ENCODE data around the gene RELN.

The RELN gene

DNA sequence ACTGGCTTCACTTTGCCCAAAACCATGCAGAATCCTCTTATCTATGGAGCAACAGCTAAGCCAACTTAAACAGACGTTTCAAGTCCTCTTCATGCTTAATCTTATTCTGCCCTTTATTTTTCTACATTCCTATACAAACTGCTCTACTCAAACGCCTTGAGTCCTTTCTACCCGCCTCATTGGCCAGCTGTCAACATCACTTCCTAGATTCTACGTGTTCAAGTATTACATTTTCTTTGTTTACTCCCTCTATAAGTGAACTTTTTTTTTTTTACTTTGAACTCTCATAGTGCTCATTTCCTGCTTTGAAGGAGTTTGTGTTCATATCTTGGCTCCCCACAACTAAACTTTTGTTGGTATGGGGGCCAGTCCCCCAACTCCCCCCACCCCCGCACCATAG is 514.5 kb downstream of the RELN start:
- DNase-seq (ENCODE audit: low spot score), result no peak

- no peak for DNase-seq (ENCODE audit: low spot score)
Observed at GRCh38 chr7:103469095-103469948, 520.1 kb downstream of the RELN start.

GRCh38 chr7:103466814-103467213 is 522.6 kb downstream of the RELN start:
- no peak for DNase-seq (ENCODE audit: low spot score)

DNA sequence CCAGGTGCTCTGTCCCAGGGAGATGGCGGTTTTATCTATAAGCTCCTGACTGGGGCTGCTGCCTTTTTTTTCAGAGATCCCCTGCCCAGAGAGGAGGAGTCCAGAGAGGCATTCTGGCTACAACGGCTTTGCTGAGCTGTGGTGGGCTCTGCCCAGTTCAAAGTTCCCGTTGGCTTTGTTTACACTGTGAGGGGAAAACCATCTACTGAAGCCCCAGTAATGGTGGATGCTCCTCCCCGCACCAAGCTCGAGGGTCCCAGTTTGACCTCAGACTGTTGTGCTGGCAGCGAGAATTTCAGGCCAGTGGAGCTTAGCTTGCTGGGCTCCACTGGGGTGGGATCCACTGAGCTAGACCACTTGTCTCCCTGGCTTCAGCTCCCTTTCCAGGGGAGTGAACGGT is 527.1 kb downstream of the RELN start:
- DNase-seq (ENCODE audit: low spot score), result no peak

- DNase-seq (ENCODE audit: low spot score), result peak; percentile 74
Observed at GRCh38 chr7:103447073-103447960, 542.1 kb downstream of the RELN start.

GRCh38 chr7:103446049-103446520 is 543.4 kb downstream of the RELN start, which contains the start of gene SLC26A5:
SLC26A5 (minus strand) TSS chr7:103446207; CDS start chr7:103421514, 24,693 bp downstream.
- DNase-seq (ENCODE audit: low spot score), result peak; percentile 59

DNA sequence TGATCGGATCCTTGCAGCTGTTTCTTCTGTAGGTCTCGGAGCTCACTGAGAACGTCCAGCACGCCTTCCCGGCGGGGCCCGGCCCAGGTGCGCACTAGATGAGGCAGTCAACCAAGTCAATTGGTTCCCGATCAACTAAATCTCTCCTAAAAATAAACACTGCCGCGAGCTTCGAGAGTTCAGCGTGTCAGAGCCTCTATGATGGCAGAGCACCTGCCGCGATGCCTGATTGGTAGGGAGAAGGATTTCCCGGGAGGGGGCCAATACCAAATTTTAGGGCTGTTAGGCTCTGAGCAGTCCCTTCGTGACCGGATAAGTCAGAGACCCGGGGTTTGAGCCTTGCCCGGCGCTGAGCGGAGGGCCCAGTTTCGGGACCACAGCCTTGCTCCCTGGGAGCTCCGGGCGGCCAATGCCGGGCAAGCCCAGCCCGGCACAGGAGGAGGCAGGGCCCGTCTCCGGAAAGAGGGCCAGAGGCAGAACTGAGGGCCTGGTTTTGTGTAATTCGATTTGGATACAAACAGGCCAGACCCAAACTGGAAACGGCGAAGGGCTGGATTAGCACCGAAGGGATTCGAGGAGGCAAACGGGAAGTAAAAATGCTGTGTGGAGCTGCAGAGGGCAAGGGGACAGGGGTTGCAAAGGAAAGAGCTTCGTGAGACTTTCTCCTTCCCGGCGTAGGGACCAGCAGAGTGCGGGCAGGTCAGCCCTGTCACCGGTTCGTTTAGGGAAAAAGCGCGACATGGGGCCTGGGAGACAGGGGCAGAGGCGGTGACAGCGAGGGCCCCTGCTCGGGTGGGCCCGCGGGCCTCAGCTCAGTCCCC is 544.0 kb downstream of the RELN start:
- DNase-seq (ENCODE audit: low spot score), result peak; percentile 58

GRCh38 chr7:103439661-103440060 is 549.8 kb downstream of the RELN start:
- DNase-seq (ENCODE audit: low spot score), result no peak

DNA sequence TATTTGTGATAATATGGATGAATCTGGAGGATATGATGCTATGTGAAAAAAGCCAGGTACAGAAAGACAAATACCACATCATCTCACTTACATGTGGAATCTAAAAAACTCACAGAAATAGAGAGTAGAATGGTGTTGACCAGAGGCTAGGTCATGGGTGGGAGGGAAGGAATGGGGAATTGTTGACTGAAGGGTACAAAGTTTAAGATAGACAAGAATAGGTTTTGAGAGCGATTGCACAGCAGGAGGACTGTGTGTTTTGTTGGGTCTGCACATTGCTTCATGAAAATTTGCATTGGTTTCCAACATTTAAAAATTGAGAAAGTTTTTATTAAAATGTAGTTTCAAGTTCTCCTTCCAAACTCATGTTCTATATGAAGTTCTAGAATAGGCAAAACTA is 551.8 kb downstream of the RELN start:
- no peak for DNase-seq (ENCODE audit: low spot score)

DNA sequence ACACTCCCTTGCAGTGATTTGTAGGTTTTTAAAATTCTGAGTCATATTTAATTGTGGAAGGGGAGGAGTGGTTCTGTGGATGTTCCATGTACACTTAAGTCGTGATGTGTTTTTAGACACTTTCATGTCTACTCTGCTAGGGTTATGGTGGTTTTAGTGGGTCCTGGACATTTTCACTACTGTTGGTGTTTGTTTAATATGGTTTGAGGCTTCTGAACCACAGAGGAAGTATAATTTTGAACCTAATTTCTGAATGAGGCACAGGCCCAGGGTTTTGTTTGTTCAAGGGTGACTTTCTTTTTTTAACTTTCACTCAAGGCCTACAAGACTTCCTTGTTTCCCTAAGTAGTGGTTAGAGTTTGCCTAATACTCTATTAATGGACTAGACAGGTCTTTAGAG is 556.7 kb downstream of the RELN start:
- no peak for DNase-seq (ENCODE audit: low spot score)

DNA sequence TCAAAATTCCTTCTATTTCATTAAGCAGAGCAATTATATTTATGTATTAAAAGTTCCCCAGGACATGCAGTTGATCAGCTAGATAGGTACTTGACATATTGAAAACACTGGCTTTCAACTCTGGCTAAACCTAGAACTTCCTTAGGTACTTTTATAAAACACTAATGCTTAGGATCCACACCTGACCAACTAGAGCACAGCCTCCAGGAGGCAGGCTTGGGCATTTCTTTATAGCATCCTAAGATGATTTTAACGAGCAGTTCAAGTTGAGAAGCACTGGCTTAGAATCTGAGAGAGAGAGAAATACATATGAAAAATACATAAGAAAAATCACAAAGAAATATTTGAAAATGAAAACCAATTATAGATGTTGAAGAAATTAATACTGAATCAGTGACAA is 564.3 kb downstream of the RELN start:
- DNase-seq (ENCODE audit: low spot score), result no peak

DNA sequence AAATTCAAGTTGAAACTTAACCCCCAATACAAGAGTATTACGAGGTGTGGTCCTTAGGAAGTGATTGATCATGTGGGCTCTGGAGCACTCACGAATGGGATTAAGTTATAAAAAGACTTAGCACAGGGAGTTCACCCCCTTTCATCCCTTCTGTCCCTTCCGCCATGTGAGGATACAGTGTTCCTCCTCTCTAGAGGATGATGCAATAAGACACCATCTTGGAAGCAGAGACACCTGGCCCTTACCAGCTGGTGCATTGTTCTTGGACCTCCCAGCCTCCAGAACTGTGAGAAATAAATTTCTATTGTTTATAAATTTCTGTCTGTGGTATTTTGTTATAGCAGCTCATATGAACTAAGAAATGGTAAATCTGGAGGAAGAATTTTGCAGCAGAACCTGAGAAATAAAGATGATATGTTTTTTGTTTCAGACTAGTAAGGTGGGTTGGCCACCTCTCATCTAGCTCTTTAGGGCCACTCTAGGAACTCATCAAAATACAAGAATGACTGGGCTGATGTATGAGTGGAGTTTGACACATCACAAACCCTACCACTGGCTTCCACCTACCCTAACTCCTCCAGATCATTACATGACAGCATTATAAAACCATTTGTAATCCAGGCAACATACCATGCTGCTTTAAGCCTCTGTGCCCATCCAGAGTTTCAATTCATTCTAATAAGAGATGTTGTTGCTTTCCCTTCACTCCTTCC is 565.8 kb downstream of the RELN start:
- no peak for DNase-seq (ENCODE audit: low spot score)
